ENCODE measurements around the gene SLC9A3. TPM values are rescaled to one million over a fixed set of nuclear protein-coding genes. Genes with fewer than 3 reads are reported as not detected.

Gene SLC9A3
- total and polyA plus RNA-seq, 2 of the 13 experiments (the other 11 are each of a cell fraction or from before 2014, with no cell fraction given), result 1.5 to 1.8 TPM

- TF ChIP-seq ZNF234 (CRISPR knock-in tag; conservative IDR thresholded peaks at IDR 0.05), result no peak
- TF ChIP-seq ZNF496 (CRISPR knock-in tag; IDR thresholded peaks at IDR 0.05; ENCODE audit: insufficient replicate concordance), result no peak
- no peak for TF ChIP-seq MBNL3 (CRISPR knock-in tag; conservative IDR thresholded peaks at IDR 0.05)
- no peak for TF ChIP-seq GLMP (CRISPR knock-in tag; IDR thresholded peaks at IDR 0.05; ENCODE audit: borderline replicate concordance)
- no peak for TF ChIP-seq HNRNPH1 (optimal IDR thresholded peaks at IDR 0.05; ENCODE audit: low read depth, low read length)
- no peak for TF ChIP-seq RFXANK (CRISPR knock-in tag; IDR thresholded peaks at IDR 0.05)
Measured at GRCh38 chr5:421901-422300, 102.3 kb downstream of the SLC9A3 start (continued).

GRCh38 chr5:421287-421880 is 102.9 kb downstream of the SLC9A3 start:
- BruUV-seq (replicated peaks), result no TSS peak
- Histone ChIP-seq H3K4me3 (replicated peaks in 1 of 3; ENCODE audit: insufficient read depth in 1 of 3, low read depth in 2 of 3, low read length in 3 of 3) (no peak overlapping the region), H3K27ac (ENCODE audit: extremely low read length, insufficient read depth, low read length) (no peak overlapping the region), H3K4me2 (ENCODE audit: low read depth, low read length) (no peak overlapping the region), H3K36me3 (replicated peaks in 1 of 2; ENCODE audit: control insufficient read depth in 1 of 2, insufficient read depth in 2 of 2, low read length in 2 of 2) (no peaks in the 10 kb centered on the region), H3K79me2 (ENCODE audit: insufficient read depth, low read length) (no peaks in the 10 kb centered on the region), H2AFZ (ENCODE audit: low read length) (no peak overlapping the region), H3K4me1 (ENCODE audit: insufficient read depth, low read length) (no peaks in the 10 kb centered on the region), H3K9ac (ENCODE audit: insufficient read depth, low read depth, low read length) (no peak overlapping the region), H3K27me3 (ENCODE audit: control insufficient read depth in 1 of 2, insufficient read depth in 2 of 2, low read length in 2 of 2) (no peaks in the 10 kb centered on the region), H3K9me3 (ENCODE audit: low read length) (no peaks in the 10 kb centered on the region), H4K20me1 (ENCODE audit: insufficient read depth, low read length) (no peaks in the 10 kb centered on the region)
- ATAC-seq, result no peak
- WGBS (ENCODE audit: low lambda C conversion rate), result 73% methylated on average over 13 of the region's 34 CpGs
- no peak for FAIRE-seq
- in situ Hi-C loops (cut with HindIII; ENCODE audit: extremely low pct_ligation_motif_present, low pct_unique_long_range_greater_than_20kb) (no loop called here), intact Hi-C loops (cut with micrococcal nuclease; ENCODE audit: unreplicated experiment) (no loop called here)
- DNase-seq (ENCODE audit: low spot score), result no peak
- ChIA-PET CTCF (ENCODE audit: low intra/inter-chr PET ratio, low total read pairs) (no interaction called here), POLR2A (no interaction called here)
- no peak for TF ChIP-seq FUBP1 (CRISPR knock-in tag; IDR thresholded peaks at IDR 0.05; ENCODE audit: borderline replicate concordance)
- TF ChIP-seq ZNF556 (CRISPR knock-in tag; IDR thresholded peaks at IDR 0.05; ENCODE audit: borderline replicate concordance), result no peak
- no peak for TF ChIP-seq FLYWCH1 (CRISPR knock-in tag; IDR thresholded peaks at IDR 0.05)
- TF ChIP-seq ARNT (IDR thresholded peaks at IDR 0.05), result no peak
- no peak for TF ChIP-seq ATF6 (CRISPR knock-in tag; conservative IDR thresholded peaks at IDR 0.05)
- TF ChIP-seq ZBTB7A (CRISPR knock-in tag; IDR thresholded peaks at IDR 0.05), result no peak
- TF ChIP-seq MAX (IDR thresholded peaks at IDR 0.05), result no peak
- TF ChIP-seq KDM1A (CRISPR knock-in tag; IDR thresholded peaks at IDR 0.05), result no peak
- TF ChIP-seq ZNF234 (CRISPR knock-in tag; conservative IDR thresholded peaks at IDR 0.05), result no peak
- no peak for TF ChIP-seq ZNF317 (CRISPR knock-in tag; IDR thresholded peaks at IDR 0.05)
- no peak for TF ChIP-seq ZNF354B (CRISPR knock-in tag; IDR thresholded peaks at IDR 0.05)
- TF ChIP-seq ZNF264 (CRISPR knock-in tag; IDR thresholded peaks at IDR 0.05), result no peak
- TF ChIP-seq PHF21A (CRISPR knock-in tag; IDR thresholded peaks at IDR 0.05), result no peak
- TF ChIP-seq MZF1 (CRISPR knock-in tag; IDR thresholded peaks at IDR 0.05; ENCODE audit: borderline replicate concordance), result no peak
- no peak for TF ChIP-seq NFRKB (IDR thresholded peaks at IDR 0.05)

All from HepG2 (cell line).